AG09319 (cell line): ENCODE results near the gene MBOAT1.

ENCODE experiments used
- DNase-seq: peaks from one replicate; pipeline ENCODE4 v3.0.0-alpha.2; 2010; ENCODE audit warnings: low read depth; ENCODE audit errors: extremely low read depth
- CTCF ChIP-seq: IDR thresholded peaks from 2 replicates; pipeline ENCODE4 v1.5.1; 2011; ENCODE audit warnings: low read depth, mild to moderate bottlenecking, inconsistent platforms, low read length, moderate library complexity

Gene MBOAT1

DNA sequence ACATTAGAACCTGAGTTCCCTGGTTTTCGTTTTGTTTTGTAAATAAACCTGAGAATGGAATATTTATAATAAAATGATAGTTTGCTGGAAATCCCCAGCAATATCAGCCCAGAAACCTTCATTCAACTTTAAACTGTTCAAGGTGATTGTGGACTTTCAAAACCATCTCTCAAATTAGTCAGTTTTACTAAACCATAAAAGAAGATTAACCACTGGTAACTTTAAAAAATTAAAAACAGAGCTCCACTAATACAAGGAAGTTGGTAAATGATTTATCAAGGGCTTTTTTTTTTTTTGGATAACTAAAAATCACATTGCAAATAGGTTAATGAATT lies 10.0 kb downstream of the MBOAT1 start:
- TF ChIP-seq CTCF, result no peak
- DNase-seq, result no peak

- DNase-seq, result no peak
- TF ChIP-seq CTCF, result no peak
These were observed 11.3 kb downstream of the MBOAT1 start for GRCh38 chr6:20200761-20201630.

GRCh38 chr6:20198775-20199174 lies 13.5 kb downstream of the MBOAT1 start:
- no peak for TF ChIP-seq CTCF
- DNase-seq, result no peak

GRCh38 chr6:20198156-20198774 lies 14.0 kb downstream of the MBOAT1 start:
- no peak for DNase-seq
- TF ChIP-seq CTCF, result no peak

- no peak for DNase-seq
- TF ChIP-seq CTCF, result no peak
These were observed 15.0 kb downstream of the MBOAT1 start for GRCh38 chr6:20197251-20197650.

DNA sequence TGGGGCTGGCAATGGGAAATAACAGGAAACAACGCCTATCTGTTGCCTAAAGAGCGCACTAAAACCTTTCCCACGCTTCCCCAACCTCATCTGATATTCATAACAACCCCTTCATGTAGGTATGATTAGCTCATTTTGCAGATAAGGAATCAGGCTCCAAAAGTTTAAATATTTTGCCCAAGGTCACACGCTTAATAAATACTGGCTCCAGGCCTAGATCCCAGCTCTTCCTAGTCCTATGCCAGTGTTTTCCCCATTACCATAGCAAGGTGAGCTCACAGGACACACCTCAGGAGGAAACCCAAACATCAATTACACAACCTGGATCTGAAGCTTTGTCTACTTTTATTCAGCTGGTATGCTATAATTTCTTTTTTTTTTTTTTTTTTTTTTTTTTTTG lies 19.6 kb downstream of the MBOAT1 start:
- TF ChIP-seq CTCF, result no peak
- DNase-seq, result no peak

DNA sequence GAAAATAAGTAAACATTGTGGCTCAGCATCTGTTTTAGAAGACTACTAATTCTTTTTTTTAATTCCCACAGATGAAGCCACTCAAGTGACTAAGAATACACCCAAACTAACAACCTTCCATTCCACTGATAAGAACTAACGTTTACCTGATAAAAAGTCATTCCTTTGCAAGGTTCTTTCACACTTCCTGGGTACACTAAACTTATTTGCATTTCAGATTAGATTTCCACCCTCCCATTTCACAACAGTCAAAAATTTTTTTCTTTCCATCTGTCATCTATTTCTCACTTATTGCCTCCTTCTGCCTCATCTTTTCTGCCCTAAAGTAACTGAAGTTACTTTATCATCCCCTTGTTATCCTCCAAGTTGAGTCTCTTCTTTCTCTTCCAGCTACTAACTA lies 20.3 kb downstream of the MBOAT1 start:
- no peak for DNase-seq
- TF ChIP-seq CTCF, result no peak
